ENCODE data around the gene TDO2.
A peak's percentile ranks its signal among the peaks of the same experiment; 100 is the strongest.

Gene TDO2

DNA sequence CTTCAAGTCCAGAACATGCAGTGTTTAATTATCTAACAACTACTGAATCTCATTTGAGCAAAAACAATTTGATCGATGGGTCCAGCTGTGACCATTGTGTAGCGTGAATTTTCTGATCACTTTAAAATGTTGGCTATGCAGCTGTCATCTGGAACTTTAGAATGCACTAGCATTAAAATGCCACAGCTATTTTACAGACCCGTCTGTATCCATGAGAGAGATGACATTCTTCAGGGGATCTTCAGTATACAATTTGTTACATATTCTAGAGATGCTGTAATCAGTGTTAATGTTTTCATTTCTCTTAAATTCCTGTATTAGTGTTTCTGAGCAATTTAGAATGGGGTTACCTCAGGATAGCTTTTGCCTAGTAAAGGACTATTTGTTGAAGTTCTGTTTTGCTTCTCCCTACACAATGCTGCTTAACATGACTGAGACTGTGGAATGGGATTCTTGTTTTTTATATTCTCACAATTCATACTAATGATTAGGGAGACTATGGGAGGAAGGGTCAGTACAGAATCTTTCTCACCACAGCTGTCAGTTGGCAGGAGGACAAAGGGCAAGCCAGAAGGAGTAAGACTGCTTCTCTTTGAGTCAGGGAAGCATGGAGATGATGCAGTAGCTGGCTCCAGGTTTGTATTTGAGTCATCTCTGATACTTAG is 63.4 kb downstream of the TDO2 start:
- peaks cover 2% of the 10 kb centered on the region for H3K4me1 ChIP-seq (ENCODE audit: control insufficient read depth, insufficient read depth, low read depth, low read length)
- peak; percentile 16 for DNase-seq
- H3K18ac ChIP-seq (ENCODE audit: low read depth in 1 of 2, low read length in 2 of 2) = peak overlapping the region in 1 of 2 experiments; percentile 38
- no peak overlapping the region for H3K4me3 ChIP-seq (ENCODE audit: insufficient read depth in 1 of 2, low read depth in 1 of 2, low read length in 2 of 2)
- no peak overlapping the region for H2BK15ac ChIP-seq (ENCODE audit: low read depth, poor library complexity, severe bottlenecking)
- H3K23ac ChIP-seq (ENCODE audit: low read length in 2 of 2) = no peak overlapping the region
- H3K4me2 ChIP-seq (ENCODE audit: low read length, poor library complexity, severe bottlenecking) = no peak overlapping the region
- no peaks in the 10 kb centered on the region for H3K36me3 ChIP-seq (ENCODE audit: control insufficient read depth in 1 of 2, insufficient read depth in 2 of 2, low read depth in 1 of 2, low read length in 2 of 2)
- H4K8ac ChIP-seq (ENCODE audit: low read length) = no peak overlapping the region
- no peak overlapping the region for H2BK120ac ChIP-seq (ENCODE audit: low read depth, low read length)
- H2BK12ac ChIP-seq (ENCODE audit: low read length in 2 of 2) = no peak overlapping the region
- H3K79me1 ChIP-seq (replicated peaks; ENCODE audit: low read length, poor library complexity, severe bottlenecking) = no peaks in the 10 kb centered on the region
- 100% methylated on average over 2 of the region's 3 CpGs for whole genome bisulfite sequencing
- H3K9me3 ChIP-seq (ENCODE audit: control insufficient read depth, low read length) = no peaks in the 10 kb centered on the region
- H2AK5ac ChIP-seq (ENCODE audit: low read length, severe bottlenecking) = no peak overlapping the region
- no peak overlapping the region for H4K91ac ChIP-seq (ENCODE audit: low read length)
- no peak overlapping the region for H3K9ac ChIP-seq (ENCODE audit: low read length)
- H3K14ac ChIP-seq (ENCODE audit: low read length in 2 of 2) = no peak overlapping the region
- no peaks in the 10 kb centered on the region for H3K27me3 ChIP-seq (ENCODE audit: control insufficient read depth in 1 of 2, insufficient read depth in 1 of 2, low read length in 2 of 2)
- no peak overlapping the region for H2AFZ ChIP-seq (ENCODE audit: low read depth, low read length)
- peak overlapping the region; percentile 66 for H3K27ac ChIP-seq (ENCODE audit: low read length, poor library complexity, severe bottlenecking)
- H3K4ac ChIP-seq (ENCODE audit: low read depth in 1 of 2, low read length in 2 of 2) = peak overlapping the region in 1 of 2 experiments; percentile 58
- H2BK5ac ChIP-seq (ENCODE audit: low read depth, low read length, poor library complexity, severe bottlenecking) = no peak overlapping the region
